Upper lobe of left lung (tissue), 6 donors: ENCODE measurements around the gene TDRD7. TPM values are rescaled to one million over a fixed set of nuclear protein-coding genes. Genes with fewer than 3 reads are reported as not detected.

Experiments
- ATAC-seq, 2 donors: fragments of 200-7000 bp; cut with Tn5 transposase; one replicate each; pipeline ENCODE4 v1.9.1; 2022; ENCODE audit warnings: mild to moderate bottlenecking in 2 of 2, moderate library complexity in 2 of 2; ENCODE audit not compliant: low FRiP score in 2 of 2
- DNase-seq, 2 donors: peaks; one replicate each; pipeline ENCODE4 v3.0.0-alpha.2; 2019 to 2020
- H3K27ac ChIP-seq, 4 donors: fragments of 200-600 bp; sonication (generic); one replicate each; pipeline ENCODE4 v1.5.1; 2016 to 2019
- H3K27me3 ChIP-seq, 4 donors: fragments of 200-600 bp; sonication (generic); one replicate each; pipeline ENCODE4 v1.5.1; 2017 to 2019
- H3K36me3 ChIP-seq, 4 donors: fragments of 200-600 bp; sonication (generic); one replicate each; pipeline ENCODE4 v1.5.1; 2016 to 2019
- H3K4me1 ChIP-seq, 4 donors: fragments of 200-600 bp; sonication (generic); one replicate each; pipeline ENCODE4 v1.5.1; 2018 to 2019
- H3K4me3 ChIP-seq, 4 donors: fragments of 200-600 bp; sonication (generic); one replicate each; pipeline ENCODE4 v1.5.1; 2017 to 2019; ENCODE audit warnings: mild to moderate bottlenecking in 2 of 4, moderate library complexity in 1 of 4
- H3K9me3 ChIP-seq, 4 donors: fragments of 200-600 bp; sonication (generic); one replicate each; pipeline ENCODE4 v1.5.1; 2018 to 2019
- EP300 ChIP-seq, 4 donors: sonication (generic); formaldehyde crosslinking; IDR thresholded peaks; one replicate each; pipeline ENCODE4 v1.5.1; 2017; ENCODE audit warnings: antibody characterized with exemption in 4 of 4, control low read depth in 2 of 4
- POLR2A ChIP-seq, 4 donors: fragments of 450-650 bp; IDR thresholded peaks; one replicate each; pipeline ENCODE4 v1.5.1; 2016 to 2017; ENCODE audit warnings: antibody characterized with exemption in 4 of 4, mild to moderate bottlenecking in 2 of 4
- POLR2AphosphoS5 ChIP-seq, 2 donors: sonication (generic); formaldehyde crosslinking; IDR thresholded peaks; one replicate each; pipeline ENCODE4 v1.5.1; 2017; ENCODE audit warnings: antibody characterized with exemption in 2 of 2
- WGBS, 2 donors: methylation state at CpG; one replicate each; pipeline ENCODE4 v1.1.5; 2017 to 2018; 5-methylcytosine and 5-hydroxymethylcytosine counted together
- total RNA-seq, 6 donors: library from RNA; depleted of rRNA in 4 of 6; stranded (reverse); fragments of >200 nt in 4 of 6; gene quantifications; one replicate each; pipeline versions ENCODE4 v1.1.0 to v1.2.1, GENCODE V29; 2016 to 2021
- TF ChIP-seq, protein P1 (sequence below), 6 experiments: fragments of 450-650 bp in 4 of 6; fragments of 200-600 bp in 2 of 6; sonication (generic) in 2 of 6; IDR thresholded peaks; one replicate each; pipeline ENCODE4 v1.5.1; 2016 to 2019; ENCODE audit warnings: antibody characterized with exemption in 6 of 6
- donor health status: DM: no; HTN: no; CAD: no; lungs with moderate emphysema.
- donor health status: DM: no; HTN: yes; CAD: no; lungs with severe emphysema.

The TDRD7 gene
- total RNA-seq, 6 donors from 2014 or later = 9.0 to 21.0 (median 15.3) TPM

DNA sequence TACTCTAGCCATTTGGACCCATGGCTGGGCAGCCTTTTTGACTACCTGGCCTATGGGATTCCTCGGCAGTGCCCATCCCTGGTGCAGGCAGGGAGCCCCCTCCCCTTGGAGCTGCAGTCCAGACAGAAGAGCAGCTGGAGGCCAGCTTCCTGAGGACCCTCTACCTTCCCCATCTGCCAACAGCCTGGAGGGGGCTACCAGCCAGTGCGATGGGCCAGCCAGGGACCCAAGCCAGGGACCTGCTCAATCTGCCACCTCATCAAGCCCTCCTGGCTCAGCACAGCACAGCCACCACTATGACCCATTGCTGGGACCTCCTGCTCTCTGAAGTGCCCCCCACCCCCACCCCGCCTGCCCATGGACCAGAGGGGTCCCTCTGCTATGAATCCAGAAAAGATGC, 22.6 kb upstream of the TDRD7 start:
- Histone ChIP-seq H3K9me3 (no peaks in the 10 kb centered on the region), H3K27ac (no peak overlapping the region), H3K4me3 (no peak overlapping the region), H3K36me3 (no peaks in the 10 kb centered on the region), H3K4me1 (peaks cover 3 to 10% (median 6%) of the 10 kb centered on the region in 4 donors), H3K27me3 (no peaks in the 10 kb centered on the region)
- no peak for TF ChIP-seq POLR2A (IDR thresholded peaks at IDR 0.05)
- TF ChIP-seq EP300 (IDR thresholded peaks at IDR 0.05) = no peak
- TF ChIP-seq POLR2AphosphoS5 (IDR thresholded peaks at IDR 0.05) = no peak
- TF ChIP-seq, protein P1, sequence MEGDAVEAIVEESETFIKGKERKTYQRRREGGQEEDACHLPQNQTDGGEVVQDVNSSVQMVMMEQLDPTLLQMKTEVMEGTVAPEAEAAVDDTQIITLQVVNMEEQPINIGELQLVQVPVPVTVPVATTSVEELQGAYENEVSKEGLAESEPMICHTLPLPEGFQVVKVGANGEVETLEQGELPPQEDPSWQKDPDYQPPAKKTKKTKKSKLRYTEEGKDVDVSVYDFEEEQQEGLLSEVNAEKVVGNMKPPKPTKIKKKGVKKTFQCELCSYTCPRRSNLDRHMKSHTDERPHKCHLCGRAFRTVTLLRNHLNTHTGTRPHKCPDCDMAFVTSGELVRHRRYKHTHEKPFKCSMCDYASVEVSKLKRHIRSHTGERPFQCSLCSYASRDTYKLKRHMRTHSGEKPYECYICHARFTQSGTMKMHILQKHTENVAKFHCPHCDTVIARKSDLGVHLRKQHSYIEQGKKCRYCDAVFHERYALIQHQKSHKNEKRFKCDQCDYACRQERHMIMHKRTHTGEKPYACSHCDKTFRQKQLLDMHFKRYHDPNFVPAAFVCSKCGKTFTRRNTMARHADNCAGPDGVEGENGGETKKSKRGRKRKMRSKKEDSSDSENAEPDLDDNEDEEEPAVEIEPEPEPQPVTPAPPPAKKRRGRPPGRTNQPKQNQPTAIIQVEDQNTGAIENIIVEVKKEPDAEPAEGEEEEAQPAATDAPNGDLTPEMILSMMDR (IDR thresholded peaks at IDR 0.05) = no peak
- DNase-seq = no peak
- ATAC-seq = no peak
- WGBS, 2 donors = 92% methylated on average over 3 of the region's 3 CpGs; no CpG with 5 or more reads in 1 of the 2 donors

DNA sequence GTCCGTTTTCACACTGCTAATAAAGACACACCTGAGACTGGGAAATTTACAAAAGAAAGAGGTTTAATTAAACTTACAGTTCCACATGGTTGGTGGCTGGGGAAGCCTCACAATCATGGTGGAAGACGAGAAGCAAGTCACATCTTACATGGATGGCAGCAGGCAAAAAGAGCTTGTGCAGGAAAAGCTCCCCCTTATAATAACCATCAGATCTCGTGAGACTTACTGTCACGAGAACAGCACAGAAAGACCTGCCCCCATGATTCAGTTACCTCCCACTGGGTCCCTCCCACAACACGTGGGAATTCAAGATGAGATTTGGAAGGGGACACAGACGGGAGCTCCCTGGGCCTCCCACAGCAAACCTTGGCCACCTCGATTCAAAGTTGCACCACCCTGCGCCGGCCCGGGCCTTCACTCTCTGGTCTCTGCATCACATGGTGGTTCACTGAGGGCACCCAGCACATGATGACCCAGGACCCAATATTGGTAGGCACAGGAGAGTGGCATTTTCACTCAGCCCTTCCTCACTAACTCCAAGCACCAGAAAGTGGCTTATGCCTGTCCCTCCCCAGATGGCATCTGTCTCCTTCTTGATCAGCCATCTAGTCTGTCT, 21.0 kb upstream of the TDRD7 start:
- TF ChIP-seq EP300 (IDR thresholded peaks at IDR 0.05) = no peak
- no peak for TF ChIP-seq POLR2AphosphoS5 (IDR thresholded peaks at IDR 0.05)
- TF ChIP-seq, protein P1 (IDR thresholded peaks at IDR 0.05) = no peak
- Histone ChIP-seq H3K4me1 (peaks cover 3 to 10% (median 6%) of the 10 kb centered on the region in 4 donors), H3K36me3 (no peaks in the 10 kb centered on the region), H3K9me3 (no peaks in the 10 kb centered on the region), H3K4me3 (no peak overlapping the region), H3K27me3 (no peaks in the 10 kb centered on the region), H3K27ac (no peak overlapping the region)
- no peak for DNase-seq
- no peak for ATAC-seq
- 85 to 91% methylated on average over 7 to 10 of the region's 10 CpGs for WGBS, 2 donors

DNA sequence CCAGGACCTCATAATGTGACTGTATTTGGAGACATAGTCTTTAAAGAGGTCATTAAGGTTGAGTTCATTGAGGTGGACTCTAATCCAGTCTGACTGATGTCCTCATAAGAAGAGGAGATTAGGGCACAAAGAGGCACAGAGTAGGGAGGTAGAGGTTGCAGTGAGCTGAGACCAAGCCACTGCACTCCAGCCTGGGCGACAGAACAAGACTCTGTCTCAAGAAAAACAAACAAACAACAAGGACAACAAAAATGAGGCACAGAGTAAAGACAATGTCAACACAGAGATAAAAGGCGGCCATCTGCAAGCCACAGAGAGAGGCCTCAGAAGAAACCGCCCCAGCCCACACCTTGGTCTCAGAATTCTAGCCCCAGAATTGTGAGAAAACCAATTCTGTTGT, 17.0 kb upstream of the TDRD7 start:
- H3K9me3 ChIP-seq = no peaks in the 10 kb centered on the region
- no peak overlapping the region for H3K27ac ChIP-seq
- H3K36me3 ChIP-seq = no peaks in the 10 kb centered on the region
- ATAC-seq (no peak), DNase-seq (no peak)
- TF ChIP-seq POLR2A (IDR thresholded peaks at IDR 0.05) = no peak
- no peak overlapping the region for H3K4me3 ChIP-seq
- no peaks in the 10 kb centered on the region for H3K27me3 ChIP-seq
- WGBS, 2 donors = 65 to 74% methylated on average over 3 of the region's 3 CpGs
- peaks cover 0 to 6% (median 3%) of the 10 kb centered on the region in 4 donors for H3K4me1 ChIP-seq

DNA sequence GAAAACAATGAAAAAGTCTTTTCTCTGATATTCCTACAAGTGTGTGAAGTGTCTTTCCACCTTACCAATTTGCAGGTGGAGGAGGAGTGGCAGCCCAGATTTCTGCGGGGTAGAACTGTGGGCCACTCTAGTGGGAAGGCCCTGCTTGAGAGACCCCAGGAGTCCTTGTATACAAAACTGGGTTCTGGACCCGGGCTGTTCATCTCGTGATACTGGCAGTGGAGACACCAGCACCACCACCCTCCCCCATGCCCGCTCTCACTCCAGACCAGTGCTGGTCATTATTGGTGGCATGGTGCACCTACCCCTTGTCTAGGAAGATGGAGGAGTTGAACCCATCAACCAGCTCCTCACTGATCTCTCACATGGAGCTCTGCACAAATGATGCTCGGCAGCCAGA, 16.2 kb upstream of the TDRD7 start:
- WGBS, 2 donors = 92 to 100% methylated on average over 1 to 5 of the region's 5 CpGs
- Histone ChIP-seq H3K4me3 (no peak overlapping the region), H3K36me3 (no peaks in the 10 kb centered on the region), H3K4me1 (peaks cover 0 to 6% (median 3%) of the 10 kb centered on the region in 4 donors), H3K27ac (no peak overlapping the region), H3K27me3 (no peaks in the 10 kb centered on the region), H3K9me3 (no peaks in the 10 kb centered on the region)
- DNase-seq (no peak), ATAC-seq (no peak)
- TF ChIP-seq, protein P1 (IDR thresholded peaks at IDR 0.05) = no peak
- TF ChIP-seq POLR2A (IDR thresholded peaks at IDR 0.05) = no peak
- no peak for TF ChIP-seq POLR2AphosphoS5 (IDR thresholded peaks at IDR 0.05)
- no peak for TF ChIP-seq EP300 (IDR thresholded peaks at IDR 0.05)

DNA sequence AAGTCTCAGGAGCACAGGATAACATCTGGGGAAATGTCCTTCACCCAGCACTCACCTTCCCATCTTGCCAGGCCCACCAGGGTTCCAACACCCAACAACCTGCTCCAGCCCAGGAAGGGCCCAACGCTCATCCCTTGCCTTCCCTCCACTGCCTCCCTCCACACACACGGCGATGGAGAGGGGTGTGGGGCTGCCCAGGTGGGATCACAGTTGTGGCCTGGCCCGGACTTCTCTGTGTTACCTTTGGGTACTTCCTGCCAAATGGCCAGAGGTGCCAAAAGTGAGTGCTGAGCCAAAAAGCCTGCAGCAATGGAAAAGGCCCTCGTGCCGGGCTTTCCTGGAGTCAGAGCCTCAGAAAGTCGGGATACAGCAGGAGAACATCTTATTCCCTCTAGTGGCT, 15.6 kb upstream of the TDRD7 start:
- TF ChIP-seq POLR2AphosphoS5 (IDR thresholded peaks at IDR 0.05) = no peak
- DNase-seq (no peak), ATAC-seq (no peak)
- H3K27ac ChIP-seq = no peak overlapping the region
- peaks cover 0 to 6% (median 3%) of the 10 kb centered on the region in 4 donors for H3K4me1 ChIP-seq
- 67 to 73% methylated on average over 4 to 7 of the region's 7 CpGs for WGBS, 2 donors
- no peaks in the 10 kb centered on the region for H3K9me3 ChIP-seq
- no peak overlapping the region for H3K4me3 ChIP-seq
- H3K27me3 ChIP-seq = no peaks in the 10 kb centered on the region
- H3K36me3 ChIP-seq = no peaks in the 10 kb centered on the region

DNA sequence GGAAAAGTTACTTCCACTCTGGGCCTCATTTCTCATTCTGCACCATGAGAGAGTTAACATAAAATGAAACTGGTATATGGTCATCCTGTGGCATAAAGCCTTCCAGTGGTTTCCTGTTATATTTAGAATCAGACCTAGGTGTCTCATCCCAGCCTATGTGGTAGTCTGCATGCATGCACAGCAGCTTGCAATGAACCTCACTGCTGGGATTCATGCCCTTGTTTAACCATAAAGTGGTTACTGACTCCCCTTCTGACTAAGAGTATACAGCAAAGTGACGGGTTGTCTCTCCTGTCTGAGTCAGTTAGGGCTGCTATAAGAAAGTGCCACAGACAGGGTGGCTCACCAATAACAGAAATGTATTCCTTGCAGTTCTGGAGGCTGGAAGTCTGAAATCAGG, 14.7 kb upstream of the TDRD7 start:
- H3K9me3 ChIP-seq = no peaks in the 10 kb centered on the region
- WGBS, 2 donors = 78 to 83% methylated on average over 1 of the region's 1 CpG
- no peaks in the 10 kb centered on the region for H3K27me3 ChIP-seq
- DNase-seq = no peak
- no peak for ATAC-seq
- H3K36me3 ChIP-seq = no peaks in the 10 kb centered on the region
- TF ChIP-seq POLR2A (IDR thresholded peaks at IDR 0.05) = no peak
- TF ChIP-seq, protein P1 (IDR thresholded peaks at IDR 0.05) = no peak
- TF ChIP-seq EP300 (IDR thresholded peaks at IDR 0.05) = no peak
- TF ChIP-seq POLR2AphosphoS5 (IDR thresholded peaks at IDR 0.05) = no peak
- no peak overlapping the region for H3K4me3 ChIP-seq
- H3K27ac ChIP-seq = no peak overlapping the region
- H3K4me1 ChIP-seq = peaks cover 0 to 6% (median 3%) of the 10 kb centered on the region in 4 donors
